GM18511 (cell line): Measurements from ENCODE around the gene CEP250.

Source experiments
- ATAC-seq: cut with Tn5 transposase; IDR thresholded peaks from one replicate; pipeline ENCODE4 v1.9.1; 2021; ENCODE audit warnings: mild to moderate bottlenecking, moderate library complexity; ENCODE audit not compliant: unreplicated experiment

CEP250 gene, protein sequence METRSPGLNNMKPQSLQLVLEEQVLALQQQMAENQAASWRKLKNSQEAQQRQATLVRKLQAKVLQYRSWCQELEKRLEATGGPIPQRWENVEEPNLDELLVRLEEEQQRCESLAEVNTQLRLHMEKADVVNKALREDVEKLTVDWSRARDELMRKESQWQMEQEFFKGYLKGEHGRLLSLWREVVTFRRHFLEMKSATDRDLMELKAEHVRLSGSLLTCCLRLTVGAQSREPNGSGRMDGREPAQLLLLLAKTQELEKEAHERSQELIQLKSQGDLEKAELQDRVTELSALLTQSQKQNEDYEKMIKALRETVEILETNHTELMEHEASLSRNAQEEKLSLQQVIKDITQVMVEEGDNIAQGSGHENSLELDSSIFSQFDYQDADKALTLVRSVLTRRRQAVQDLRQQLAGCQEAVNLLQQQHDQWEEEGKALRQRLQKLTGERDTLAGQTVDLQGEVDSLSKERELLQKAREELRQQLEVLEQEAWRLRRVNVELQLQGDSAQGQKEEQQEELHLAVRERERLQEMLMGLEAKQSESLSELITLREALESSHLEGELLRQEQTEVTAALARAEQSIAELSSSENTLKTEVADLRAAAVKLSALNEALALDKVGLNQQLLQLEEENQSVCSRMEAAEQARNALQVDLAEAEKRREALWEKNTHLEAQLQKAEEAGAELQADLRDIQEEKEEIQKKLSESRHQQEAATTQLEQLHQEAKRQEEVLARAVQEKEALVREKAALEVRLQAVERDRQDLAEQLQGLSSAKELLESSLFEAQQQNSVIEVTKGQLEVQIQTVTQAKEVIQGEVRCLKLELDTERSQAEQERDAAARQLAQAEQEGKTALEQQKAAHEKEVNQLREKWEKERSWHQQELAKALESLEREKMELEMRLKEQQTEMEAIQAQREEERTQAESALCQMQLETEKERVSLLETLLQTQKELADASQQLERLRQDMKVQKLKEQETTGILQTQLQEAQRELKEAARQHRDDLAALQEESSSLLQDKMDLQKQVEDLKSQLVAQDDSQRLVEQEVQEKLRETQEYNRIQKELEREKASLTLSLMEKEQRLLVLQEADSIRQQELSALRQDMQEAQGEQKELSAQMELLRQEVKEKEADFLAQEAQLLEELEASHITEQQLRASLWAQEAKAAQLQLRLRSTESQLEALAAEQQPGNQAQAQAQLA (N-terminal part only)

DNA sequence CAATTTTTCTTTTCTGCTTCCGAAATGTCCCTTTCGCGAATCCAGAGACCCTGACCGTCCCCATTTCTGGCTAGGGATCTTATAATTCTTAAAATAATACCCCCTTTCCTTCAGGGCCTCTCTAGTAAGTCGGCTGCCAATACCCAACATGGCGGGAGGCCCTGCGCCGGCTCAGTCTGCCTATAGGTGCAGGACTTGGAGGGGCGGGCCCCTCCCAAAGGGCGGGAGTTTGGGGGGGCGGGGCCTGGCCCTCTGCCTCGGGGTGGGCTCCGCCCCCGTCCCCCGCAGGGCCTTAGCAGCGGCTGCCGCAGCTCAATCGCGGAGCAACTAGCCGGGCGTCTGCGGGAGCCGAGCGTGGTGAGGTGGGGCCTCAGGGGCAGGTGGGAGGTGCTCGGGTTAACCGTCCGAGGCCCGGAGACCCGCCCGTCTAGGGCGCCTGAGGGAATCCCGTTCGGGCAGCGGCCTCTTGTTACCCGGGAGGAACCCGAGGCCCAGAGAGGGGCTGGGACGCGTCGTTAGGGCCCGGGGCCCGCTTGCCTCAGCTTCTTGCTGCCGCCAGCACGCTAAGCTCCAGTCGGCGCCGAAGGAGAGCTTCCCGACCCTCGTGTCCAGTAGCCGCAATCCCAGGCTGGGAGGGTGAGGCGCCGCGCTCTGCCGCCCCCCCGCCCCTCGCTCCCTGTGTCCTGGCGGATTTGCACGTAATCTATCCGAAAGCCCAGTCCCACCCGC, at the start of gene CEP250:
Gene CEP250 (plus strand): TSS at position 718 of the 729 bp plus-strand sequence. CDS start 6,770 bp downstream, outside the sequence.
- peak; percentile 81 for ATAC-seq

- no peak for ATAC-seq
Observed at GRCh38 chr20:35405775-35406174, 49.6 kb upstream of the CEP250 start.

GRCh38 chr20:35408270-35408669, 47.1 kb upstream of the CEP250 start:
- ATAC-seq, result no peak

DNA sequence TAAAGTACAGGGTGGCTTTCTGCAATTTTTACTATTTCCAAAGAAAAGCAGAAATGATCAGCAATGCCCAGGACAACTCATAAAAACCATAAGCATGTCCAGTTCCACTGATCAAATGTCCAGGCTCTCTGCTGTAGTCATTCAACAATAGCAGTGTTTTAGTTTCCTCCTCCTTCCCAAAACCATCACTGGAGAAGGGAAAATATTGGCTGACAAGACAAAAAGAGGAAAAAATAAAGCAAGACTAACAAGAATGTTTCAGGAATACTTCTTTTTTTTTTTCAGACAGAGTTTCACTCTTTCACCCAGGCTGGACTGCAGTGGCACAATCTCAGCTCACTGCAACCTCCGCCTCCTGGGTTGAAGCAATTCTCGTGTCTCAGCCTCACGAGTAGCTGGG, 45.9 kb upstream of the CEP250 start:
- ATAC-seq, result no peak

DNA sequence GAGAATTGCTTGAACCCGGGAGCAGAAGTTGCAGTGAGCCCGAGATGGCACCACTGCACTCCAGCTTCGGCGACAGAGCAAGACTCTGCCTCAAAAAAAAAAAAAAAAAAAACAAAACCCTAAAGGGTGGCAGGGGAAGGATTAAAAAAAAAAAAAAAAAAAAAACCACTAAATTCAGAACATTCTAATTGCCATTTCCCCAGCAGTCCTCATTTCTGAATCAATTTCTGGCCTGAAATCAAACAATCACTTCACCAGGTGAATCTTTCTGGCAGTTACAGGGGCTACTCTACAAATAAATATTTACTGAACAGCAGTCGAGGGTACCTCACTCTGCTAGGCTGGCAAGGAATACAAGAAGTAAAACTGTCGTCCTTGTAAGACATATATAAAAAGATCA, 44.8 kb upstream of the CEP250 start:
- no peak for ATAC-seq

GRCh38 chr20:35421322-35421721, 34.1 kb upstream of the CEP250 start:
- ATAC-seq, result no peak

DNA sequence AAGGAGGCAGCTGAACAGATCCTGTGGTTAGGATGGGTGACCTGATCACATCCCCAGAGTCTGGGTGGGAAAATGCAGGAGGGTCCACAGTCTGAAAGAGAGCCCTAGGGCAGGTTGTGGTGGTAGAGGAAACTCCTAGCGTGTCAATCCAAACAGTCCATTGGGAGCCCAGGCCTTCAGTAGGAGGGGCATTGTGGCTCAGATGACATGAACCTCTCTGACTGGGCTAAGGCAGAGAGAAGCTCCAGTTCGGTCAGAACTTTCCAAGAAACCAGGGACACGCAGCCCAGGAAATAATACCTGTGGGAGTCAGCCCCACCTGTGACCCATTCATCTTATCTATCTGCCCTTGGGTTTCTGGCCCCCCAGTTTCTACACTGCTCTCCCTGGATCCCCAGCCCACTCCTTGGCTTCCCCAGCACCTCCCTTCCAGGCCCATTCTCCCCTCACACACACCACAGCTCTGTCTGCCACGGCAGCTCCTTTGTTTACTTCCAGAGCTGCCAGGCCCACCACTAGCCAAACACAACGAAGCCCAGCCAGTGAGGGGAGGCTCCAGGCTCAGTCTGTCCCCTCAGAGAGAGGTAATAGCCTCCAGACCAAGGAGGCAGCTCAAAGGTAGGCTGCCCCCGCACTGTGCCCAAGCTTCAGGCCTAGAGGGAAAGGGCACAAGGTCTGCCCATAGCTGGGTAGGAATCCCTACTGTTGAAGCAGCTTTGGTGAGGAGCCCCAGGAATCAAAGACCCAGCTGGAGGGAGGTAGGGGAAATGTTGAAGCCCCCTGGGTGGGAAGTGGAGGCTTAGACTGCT, 23.6 kb upstream of the CEP250 start:
- no peak for ATAC-seq

GRCh38 chr20:35432430-35432735, 23.0 kb upstream of the CEP250 start:
- ATAC-seq, result no peak

DNA sequence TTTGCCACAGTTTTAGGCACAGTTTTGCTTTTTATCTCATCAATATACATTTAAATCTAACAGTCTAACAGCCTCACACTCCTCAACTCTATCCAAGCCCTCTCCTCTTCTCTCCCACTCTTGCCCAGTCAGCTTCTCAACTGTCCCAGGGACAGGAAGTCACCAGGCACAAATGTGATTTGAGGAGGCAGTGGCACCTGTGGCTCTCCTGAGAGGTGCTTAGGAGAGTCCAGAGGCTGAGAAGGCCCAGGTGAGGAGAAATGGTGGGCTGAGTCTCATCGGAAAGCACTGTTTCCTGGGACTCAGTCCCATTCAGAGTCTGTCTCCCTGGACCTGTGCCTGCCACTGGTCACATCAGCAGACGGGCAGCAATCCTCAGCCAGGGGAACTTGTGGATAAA, 22.1 kb upstream of the CEP250 start:
- ATAC-seq, result no peak

- ATAC-seq, result no peak
Observed at GRCh38 chr20:35434085-35435005, 21.1 kb upstream of the CEP250 start.

DNA sequence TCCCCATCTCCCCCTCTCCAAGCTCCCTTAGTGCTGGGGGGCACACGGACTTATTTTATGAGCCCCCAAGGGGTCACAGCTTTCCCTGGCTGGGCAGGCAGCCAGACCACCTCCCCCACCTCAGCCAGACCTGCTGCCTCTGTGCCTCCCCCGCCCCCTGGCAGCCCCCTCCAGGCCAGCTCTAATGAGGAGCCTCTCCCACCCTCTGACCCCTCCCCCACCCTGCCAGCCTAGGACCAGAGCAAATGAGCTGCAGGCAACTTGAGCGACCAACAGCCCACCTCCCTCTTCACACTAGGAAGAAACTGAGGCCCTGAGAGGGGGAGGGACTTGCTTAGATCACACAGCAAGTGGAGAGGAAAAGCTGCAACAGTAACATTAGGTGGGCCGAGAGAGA, 19.2 kb upstream of the CEP250 start:
- ATAC-seq, result no peak

DNA sequence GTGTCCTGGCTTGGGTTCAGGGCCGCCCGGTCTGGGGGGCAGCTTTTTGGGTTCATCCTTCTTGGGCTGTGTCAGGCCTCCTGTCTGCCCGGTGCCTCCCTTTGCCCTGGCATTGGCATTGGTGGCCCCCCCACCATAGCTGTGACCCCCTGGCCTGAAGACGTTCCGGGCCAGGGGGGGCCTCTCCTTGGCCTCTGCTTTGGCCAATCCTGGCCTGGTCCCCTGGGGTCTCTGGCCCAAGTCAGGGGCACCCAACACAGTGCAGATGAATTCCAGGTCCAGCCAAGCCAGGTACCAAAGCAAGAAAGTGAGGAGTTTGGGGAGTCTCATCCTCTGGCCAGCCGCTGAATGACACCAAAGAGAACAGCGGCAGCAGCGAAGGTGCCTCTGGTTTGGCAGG, 17.8 kb upstream of the CEP250 start:
- no peak for ATAC-seq

- no peak for ATAC-seq
Observed at GRCh38 chr20:35443003-35443402, 12.4 kb upstream of the CEP250 start.

DNA sequence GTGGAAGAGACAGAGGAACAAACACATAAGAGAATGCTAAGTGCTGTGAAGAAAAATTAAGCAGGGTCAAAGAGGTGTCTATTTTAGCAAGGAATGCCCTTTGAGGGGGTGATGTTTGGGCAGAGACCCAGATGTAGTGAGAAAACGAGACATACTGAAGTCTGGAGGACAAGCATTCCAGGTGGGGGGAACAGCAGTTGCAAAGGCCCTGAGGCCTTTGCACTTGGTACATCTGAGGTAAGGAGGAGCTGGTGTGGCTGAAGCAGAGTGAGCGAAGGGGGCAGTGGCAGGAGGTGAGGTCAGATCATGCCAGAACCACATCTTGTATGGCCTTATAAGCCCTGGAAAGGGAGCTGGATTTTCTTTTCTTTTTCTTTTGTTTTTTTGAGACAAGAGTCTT, 11.2 kb upstream of the CEP250 start:
- ATAC-seq, result no peak

DNA sequence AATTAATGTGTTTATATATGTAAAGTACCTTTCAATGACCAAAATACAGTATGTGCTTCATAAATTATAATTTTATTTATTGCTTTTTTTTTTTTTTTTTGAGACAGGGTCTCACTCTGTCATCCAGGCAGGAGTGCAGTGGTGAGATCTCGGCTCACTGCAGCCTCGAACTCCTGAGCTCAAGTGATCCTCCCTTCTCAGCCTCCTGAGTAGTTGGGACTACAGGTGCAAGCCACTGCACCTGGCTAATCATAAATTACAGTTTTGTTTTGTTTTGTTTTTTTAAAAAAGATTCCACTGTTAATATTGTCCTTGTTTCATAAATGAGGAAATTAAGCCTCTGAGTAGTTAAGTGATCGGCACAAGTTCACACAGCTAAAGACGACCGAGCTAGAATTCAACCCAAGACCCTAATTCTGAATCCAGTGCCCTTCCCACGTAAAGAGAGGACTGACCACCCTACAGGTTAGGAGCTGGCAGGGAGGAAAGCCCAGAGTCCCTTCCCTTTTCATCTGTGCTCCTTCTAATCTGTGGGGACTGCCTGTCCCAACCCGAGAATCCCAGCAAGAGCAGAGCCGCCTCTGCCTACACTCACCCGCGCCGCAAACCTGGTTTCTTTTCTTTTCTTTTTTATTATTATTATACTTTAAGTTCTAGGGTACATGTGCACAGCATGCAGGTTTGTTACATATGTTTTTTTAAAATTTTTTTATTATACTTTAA, 8.9 kb upstream of the CEP250 start:
- no peak for ATAC-seq

DNA sequence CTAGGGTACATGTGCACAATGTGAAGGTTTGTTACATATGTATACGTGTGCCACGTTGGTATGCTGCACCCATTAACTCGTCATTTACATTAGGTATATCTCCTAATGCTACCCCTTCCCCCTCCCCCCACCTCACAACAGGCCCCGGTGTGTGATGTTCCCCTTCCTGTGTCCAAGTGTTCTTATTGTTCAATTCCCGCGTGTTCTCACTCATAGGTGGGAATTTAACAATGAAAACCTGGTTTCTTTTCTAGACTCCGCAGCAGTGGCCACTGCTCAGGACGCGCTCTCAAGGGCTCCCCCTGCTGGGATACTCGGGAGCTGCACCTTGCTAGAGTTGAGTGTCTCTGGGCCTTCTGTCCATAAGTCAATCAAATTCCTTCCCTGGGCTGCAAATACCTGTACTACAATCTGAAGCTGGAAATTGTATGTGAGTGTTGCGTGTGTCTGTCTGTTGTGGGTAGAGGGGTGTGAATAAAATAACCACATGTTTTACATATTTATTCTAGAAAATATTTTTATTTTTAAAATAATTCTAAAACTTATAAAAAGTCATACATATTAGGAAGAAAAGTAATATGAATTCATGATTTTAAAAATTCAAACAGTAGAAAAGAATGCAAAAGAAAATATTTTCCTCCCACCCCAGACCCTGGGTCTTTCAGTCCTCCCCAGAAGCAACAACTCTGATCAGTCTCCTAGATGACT, 8.2 kb upstream of the CEP250 start:
- peak; percentile 51 for ATAC-seq

- ATAC-seq, result no peak
Observed at GRCh38 chr20:35448788-35449373, 6.5 kb upstream of the CEP250 start.
